Measurements from ENCODE around the gene CDA. TPM values are rescaled to one million over a fixed set of nuclear protein-coding genes. Genes with fewer than 3 reads are reported as not detected.

The CDA gene
- total and polyA plus RNA-seq, 5 donors from 2014 or later: 0.21 to 0.57 TPM; not detected in 3

DNA sequence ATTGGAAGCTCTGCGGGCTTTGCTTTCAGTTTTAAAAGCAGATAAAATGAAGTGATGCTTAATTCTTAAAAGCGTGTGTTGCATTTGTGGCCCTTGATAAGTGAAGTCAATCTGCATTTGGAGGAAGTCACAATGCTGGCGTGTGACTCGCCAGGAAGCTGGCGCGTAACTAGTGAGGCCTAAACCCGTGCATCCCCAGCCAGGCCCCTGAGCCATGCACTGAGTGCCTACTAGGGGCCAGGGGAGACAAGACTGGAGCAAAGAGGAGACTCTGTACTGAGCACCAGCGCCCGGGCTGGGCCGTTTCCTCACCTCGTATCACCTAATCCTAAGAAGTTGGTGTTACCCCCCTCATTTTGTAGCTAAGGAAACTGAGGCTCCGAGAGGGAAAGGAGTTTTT, 76.8 kb downstream of the CDA start:
- ATAC-seq (ENCODE audit: low read depth in 2 of 2) (no peak), DNase-seq (no peak)
- Mint-ChIP-seq H3K36me3 (peaks cover 4% of the 10 kb centered on the region), H3K4me3 (peak overlapping the region in 1 of 4 donors; percentile 19), H3K4me1 (peaks cover 4 to 21% (median 11%) of the 10 kb centered on the region in 4 donors), H3K27ac (peak overlapping the region in 1 of 3 donors; percentile 14), H3K9me3 (no peaks in the 10 kb centered on the region), H3K27me3 (no peaks in the 10 kb centered on the region)
- H3K36me3 ChIP-seq (ENCODE audit: control insufficient read depth, insufficient read depth, low read length): no peaks in the 10 kb centered on the region
- peaks cover 9% of the 10 kb centered on the region for H3K4me1 ChIP-seq (ENCODE audit: control insufficient read depth, insufficient read depth, low read length, poor library complexity, severe bottlenecking)
- H3K27me3 ChIP-seq (ENCODE audit: control insufficient read depth, insufficient read depth, low read length): no peaks in the 10 kb centered on the region
- H3K9me3 ChIP-seq (ENCODE audit: control insufficient read depth in 2 of 2, low read length in 2 of 2): no peaks in the 10 kb centered on the region
- H3K27ac ChIP-seq (ENCODE audit: insufficient read depth, low read length, poor library complexity, severe bottlenecking): no peak overlapping the region
- no peak overlapping the region for H3K4me3 ChIP-seq (ENCODE audit: low read depth, low read length)

DNA sequence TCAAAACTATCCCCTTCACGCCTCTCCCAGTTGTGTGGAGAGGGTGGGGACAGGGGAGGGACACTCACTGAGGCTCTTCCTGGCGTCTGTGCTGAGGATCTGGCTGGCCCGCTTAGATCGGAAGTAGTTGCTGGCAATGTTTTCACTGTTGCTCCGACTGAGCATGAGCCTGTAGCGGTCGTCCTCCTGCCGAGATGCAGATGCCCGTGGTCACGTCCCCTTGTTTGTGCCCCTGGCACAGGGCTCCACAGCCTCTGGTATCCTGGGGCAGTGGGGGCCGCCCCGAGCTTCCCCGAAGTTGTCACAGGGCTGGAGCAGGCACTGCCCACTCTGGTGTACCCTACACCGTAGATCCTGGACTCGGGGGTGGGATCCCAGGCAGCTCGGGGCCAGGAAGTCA, 77.2 kb downstream of the CDA start:
- H3K27me3 ChIP-seq (ENCODE audit: control insufficient read depth, insufficient read depth, low read length): no peaks in the 10 kb centered on the region
- Mint-ChIP-seq H3K36me3 (peaks cover 1% of the 10 kb centered on the region), H3K9me3 (no peaks in the 10 kb centered on the region), H3K4me1 (peaks cover 3 to 19% (median 8%) of the 10 kb centered on the region in 4 donors), H3K27ac (no peak overlapping the region), H3K27me3 (no peaks in the 10 kb centered on the region), H3K4me3 (peak overlapping the region in 1 of 4 donors; percentile 39)
- DNase-seq (no peak), ATAC-seq (ENCODE audit: low read depth in 2 of 2) (no peak)
- H3K27ac ChIP-seq (ENCODE audit: insufficient read depth, low read length, poor library complexity, severe bottlenecking): no peak overlapping the region
- peaks cover 8% of the 10 kb centered on the region for H3K4me1 ChIP-seq (ENCODE audit: control insufficient read depth, insufficient read depth, low read length, poor library complexity, severe bottlenecking)
- H3K4me3 ChIP-seq (ENCODE audit: low read depth, low read length): no peak overlapping the region
- H3K9me3 ChIP-seq (ENCODE audit: control insufficient read depth in 2 of 2, low read length in 2 of 2): no peaks in the 10 kb centered on the region
- no peaks in the 10 kb centered on the region for H3K36me3 ChIP-seq (ENCODE audit: control insufficient read depth, insufficient read depth, low read length)

DNA sequence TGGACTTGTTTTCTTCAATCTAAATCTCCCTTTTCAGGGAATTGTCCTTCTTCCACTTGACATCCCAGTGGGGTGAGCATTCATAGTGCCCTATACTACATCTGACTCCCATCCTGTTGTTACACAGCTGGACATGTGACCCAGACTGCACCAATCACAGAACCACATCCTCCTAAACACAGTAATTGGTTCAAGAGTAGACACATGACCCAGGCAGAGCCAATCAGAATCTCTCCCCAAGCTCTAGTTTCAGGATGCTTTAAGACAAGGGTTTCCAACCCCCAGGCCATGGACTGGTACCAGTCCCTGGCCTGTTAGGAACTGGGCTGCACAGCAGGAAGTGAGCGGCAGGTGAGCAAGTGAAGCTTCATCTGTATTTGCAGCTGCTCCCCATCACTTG, 77.9 kb downstream of the CDA start:
- peaks cover 0 to 14% (median 5%) of the 10 kb centered on the region in 4 donors for H3K4me1 Mint-ChIP-seq
- no peaks in the 10 kb centered on the region for H3K9me3 Mint-ChIP-seq
- H3K4me3 Mint-ChIP-seq: peak overlapping the region in 2 of 4 donors; percentile 35 to 39
- no peak overlapping the region for H3K27ac Mint-ChIP-seq
- H3K36me3 Mint-ChIP-seq: no peaks in the 10 kb centered on the region
- no peaks in the 10 kb centered on the region for H3K36me3 ChIP-seq (ENCODE audit: control insufficient read depth, insufficient read depth, low read length)
- peaks cover 7% of the 10 kb centered on the region for H3K4me1 ChIP-seq (ENCODE audit: control insufficient read depth, insufficient read depth, low read length, poor library complexity, severe bottlenecking)
- peak in 1 of 2 donors; percentile 60 for ATAC-seq (ENCODE audit: low read depth in 2 of 2)
- H3K27me3 Mint-ChIP-seq: no peaks in the 10 kb centered on the region
- H3K27me3 ChIP-seq (ENCODE audit: control insufficient read depth, insufficient read depth, low read length): no peaks in the 10 kb centered on the region
- peak in 1 of 3 donors; percentile 59 for DNase-seq
- no peak overlapping the region for H3K27ac ChIP-seq (ENCODE audit: insufficient read depth, low read length, poor library complexity, severe bottlenecking)
- no peaks in the 10 kb centered on the region for H3K9me3 ChIP-seq (ENCODE audit: control insufficient read depth in 2 of 2, low read length in 2 of 2)
- H3K4me3 ChIP-seq (ENCODE audit: low read depth, low read length): no peak overlapping the region

Other genes starting within 250 kb of the CDA start
- gene CAMK2N1, start 102.9 kb upstream of the CDA start, total RNA-seq: 1.7 TPM
- under 1 TPM; 0.24 to 0.37 (median 0.29) TPM for gene CAMK2N1, start 102.9 kb upstream of the CDA start, polyA plus RNA-seq
- gene MUL1, start 80.9 kb upstream of the CDA start, total RNA-seq: 20.4 TPM
- 10 to 100 TPM; 30.9 to 47.0 (median 35.3) TPM for gene MUL1, start 80.9 kb upstream of the CDA start, polyA plus RNA-seq
- not detected for gene FAM43B, start 36.5 kb upstream of the CDA start, total RNA-seq
- gene FAM43B, start 36.5 kb upstream of the CDA start, polyA plus RNA-seq: not detected
- 15.4 TPM for gene PINK1, start 44.4 kb downstream of the CDA start, total RNA-seq
- 10 to 100 TPM; 18.8 to 23.0 (median 19.5) TPM for gene PINK1, start 44.4 kb downstream of the CDA start, polyA plus RNA-seq
- 103 TPM for gene DDOST, start 72.3 kb downstream of the CDA start, total RNA-seq
- 100 to 1,000 TPM; 254 to 283 (median 259) TPM for gene DDOST, start 72.3 kb downstream of the CDA start, polyA plus RNA-seq
- not detected for gene KIF17, start 128.9 kb downstream of the CDA start, total RNA-seq
- gene KIF17, start 128.9 kb downstream of the CDA start, polyA plus RNA-seq: not detected
- gene SH2D5, start 143.6 kb downstream of the CDA start, total RNA-seq: not detected
- not detected for gene SH2D5, start 143.6 kb downstream of the CDA start, polyA plus RNA-seq
- gene HP1BP3, start 198.2 kb downstream of the CDA start, total RNA-seq: 284 TPM
- 100 to 1,000 TPM; 170 to 258 (median 214) TPM for gene HP1BP3, start 198.2 kb downstream of the CDA start, polyA plus RNA-seq

Measured in CD4-positive, CD25-positive, alpha-beta regulatory T cell (primary cell).